Loucy (cell line): ENCODE data around the gene RPTOR.

ENCODE experiments used
- EZH2phosphoT487 ChIP-seq: fragments of 200-600 bp; IDR thresholded peaks from 2 replicates; pipeline ENCODE4 v1.6.1; 2018; ENCODE audit warnings: antibody characterized with exemption, mild to moderate bottlenecking, moderate library complexity, borderline replicate concordance
- TF ChIP-seq, protein P1 (sequence below): fragments of 200-600 bp; sonication (generic); conservative IDR thresholded peaks from 2 replicates; pipeline ENCODE4 v1.5.1; 2014; ENCODE audit warnings: mild to moderate bottlenecking, antibody characterized with exemption, low read length

- TF ChIP-seq, protein P1, sequence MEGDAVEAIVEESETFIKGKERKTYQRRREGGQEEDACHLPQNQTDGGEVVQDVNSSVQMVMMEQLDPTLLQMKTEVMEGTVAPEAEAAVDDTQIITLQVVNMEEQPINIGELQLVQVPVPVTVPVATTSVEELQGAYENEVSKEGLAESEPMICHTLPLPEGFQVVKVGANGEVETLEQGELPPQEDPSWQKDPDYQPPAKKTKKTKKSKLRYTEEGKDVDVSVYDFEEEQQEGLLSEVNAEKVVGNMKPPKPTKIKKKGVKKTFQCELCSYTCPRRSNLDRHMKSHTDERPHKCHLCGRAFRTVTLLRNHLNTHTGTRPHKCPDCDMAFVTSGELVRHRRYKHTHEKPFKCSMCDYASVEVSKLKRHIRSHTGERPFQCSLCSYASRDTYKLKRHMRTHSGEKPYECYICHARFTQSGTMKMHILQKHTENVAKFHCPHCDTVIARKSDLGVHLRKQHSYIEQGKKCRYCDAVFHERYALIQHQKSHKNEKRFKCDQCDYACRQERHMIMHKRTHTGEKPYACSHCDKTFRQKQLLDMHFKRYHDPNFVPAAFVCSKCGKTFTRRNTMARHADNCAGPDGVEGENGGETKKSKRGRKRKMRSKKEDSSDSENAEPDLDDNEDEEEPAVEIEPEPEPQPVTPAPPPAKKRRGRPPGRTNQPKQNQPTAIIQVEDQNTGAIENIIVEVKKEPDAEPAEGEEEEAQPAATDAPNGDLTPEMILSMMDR = no peak
- TF ChIP-seq EZH2phosphoT487 = no peak
Measured at GRCh38 chr17:80667462-80668277, 123.0 kb downstream of the RPTOR start.
